DMS53 treated with DMSO at 0.1 percent for 48 hours (cell line): ENCODE measurements around the gene RUFY2.
"Not testable (repeated sequence)": the region's sequence is repeated elsewhere in the genome, so short reads cannot be mapped to it uniquely, and the experiment has no call there.

Experiments used
- DNase-seq: peaks from one replicate; lab custom pipeline; 2025; ENCODE audit not compliant: unreplicated experiment; lab: John Stamatoyannopoulos, UW

Gene RUFY2

GRCh38 chr10:68406815-68407548, at the start of gene RUFY2:
Gene RUFY2, minus strand, starts transcription at chr10:68407277. Its CDS starts 88 bp downstream, at chr10:68407189.
- DNase-seq, result peak; percentile 59

- not testable (repeated sequence) for DNase-seq
Measured at GRCh38 chr10:68449698-68450097, 42.6 kb upstream of the RUFY2 start.

- no peak for DNase-seq
Measured at GRCh38 chr10:68446179-68446578, 39.1 kb upstream of the RUFY2 start.

GRCh38 chr10:68442971-68443370, 35.9 kb upstream of the RUFY2 start:
- no peak for DNase-seq

GRCh38 chr10:68440898-68441297, 33.8 kb upstream of the RUFY2 start:
- no peak for DNase-seq

GRCh38 chr10:68435803-68436202, 28.7 kb upstream of the RUFY2 start:
- DNase-seq, result no peak

- DNase-seq, result no peak
Measured at GRCh38 chr10:68434657-68435056, 27.6 kb upstream of the RUFY2 start.

GRCh38 chr10:68428396-68429104, 21.5 kb upstream of the RUFY2 start:
- DNase-seq, result no peak

GRCh38 chr10:68424454-68425014, 17.5 kb upstream of the RUFY2 start:
- no peak for DNase-seq

GRCh38 chr10:68423522-68423921, 16.4 kb upstream of the RUFY2 start:
- no peak for DNase-seq

- no peak for DNase-seq
Measured at GRCh38 chr10:68419376-68419775, 12.3 kb upstream of the RUFY2 start.

- DNase-seq, result no peak
Measured at GRCh38 chr10:68408898-68409518, 1.9 kb upstream of the RUFY2 start.

GRCh38 chr10:68406111-68406814, 814 bp downstream of the RUFY2 start:
- no peak for DNase-seq

GRCh38 chr10:68403701-68404100, 3.4 kb downstream of the RUFY2 start:
- no peak for DNase-seq

GRCh38 chr10:68402276-68402675, 4.8 kb downstream of the RUFY2 start:
- DNase-seq, result no peak

GRCh38 chr10:68397005-68397404, 10.1 kb downstream of the RUFY2 start:
- no peak for DNase-seq

- no peak for DNase-seq
Measured at GRCh38 chr10:68385740-68386139, 21.3 kb downstream of the RUFY2 start.

GRCh38 chr10:68371604-68372003, 35.5 kb downstream of the RUFY2 start:
- no peak for DNase-seq

GRCh38 chr10:68367121-68367520, 40.0 kb downstream of the RUFY2 start:
- DNase-seq, result no peak

- no peak for DNase-seq
Measured at GRCh38 chr10:68366600-68366999, 40.5 kb downstream of the RUFY2 start.

GRCh38 chr10:68365611-68366010, 41.5 kb downstream of the RUFY2 start:
- no peak for DNase-seq
